ENCODE results near the gene UBXN6.

UBXN6 gene

GRCh38 chr19:4473763-4474513 lies 16.3 kb upstream of the UBXN6 start:
- H3K27ac ChIP-seq (ENCODE audit: low read depth, low read length) = no peak overlapping the region

DNA sequence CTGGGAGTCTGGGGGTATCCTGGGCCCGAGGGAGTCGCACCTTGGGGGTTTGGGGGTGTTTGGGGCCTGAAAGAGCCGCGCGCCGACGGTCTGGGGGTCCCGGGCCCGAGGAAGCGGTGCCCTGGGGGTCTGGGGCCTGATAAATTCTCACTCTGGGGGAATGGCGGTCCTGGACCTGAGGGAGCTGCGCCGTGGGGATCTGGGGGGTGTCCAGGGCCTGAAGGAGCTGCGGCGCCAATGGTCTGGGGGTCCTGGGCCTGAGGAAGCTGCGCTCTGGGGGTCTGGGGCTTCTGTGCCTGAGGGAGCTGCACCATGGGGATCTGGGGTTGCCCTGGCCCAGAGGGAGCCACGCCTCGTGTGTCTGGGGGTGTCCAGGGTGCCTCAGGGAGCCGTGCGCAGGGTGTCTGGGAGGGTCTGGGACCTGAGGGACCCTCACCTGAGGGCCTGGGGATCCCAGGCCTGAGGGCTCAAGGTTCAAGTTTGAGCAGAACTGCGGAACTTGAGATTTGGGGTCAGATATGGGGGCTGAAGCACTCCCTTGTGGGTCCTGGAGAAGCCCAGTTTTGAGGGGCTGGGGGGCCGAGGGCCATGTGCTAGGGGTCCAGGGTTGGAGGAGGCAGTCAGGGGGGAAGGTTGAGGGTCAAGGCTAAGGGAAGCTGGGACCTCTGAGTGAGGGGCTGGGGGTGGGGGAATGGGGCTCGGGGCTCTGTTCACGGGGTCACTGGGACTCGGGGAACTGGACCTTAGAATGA lies 15.6 kb upstream of the UBXN6 start:
- Histone ChIP-seq H3K9ac (ENCODE audit: low read depth in 1 of 2, low read length in 2 of 2) (peak overlapping the region; percentile 63 to 71), H3K27me3 (ENCODE audit: control insufficient read depth in 1 of 2, insufficient read depth in 2 of 2, low read length in 2 of 2) (no peaks in the 10 kb centered on the region), H3K36me3 (ENCODE audit: control insufficient read depth in 1 of 2, insufficient read depth in 2 of 2, low read length in 2 of 2) (peaks cover 9 to 22% of the 10 kb centered on the region in 2 donors), H3K27ac (ENCODE audit: low read depth, low read length) (no peak overlapping the region), H3K4me3 (ENCODE audit: low read depth in 1 of 2, low read length in 2 of 2) (peak overlapping the region; percentile 64 to 74), H3K9me3 (ENCODE audit: control insufficient read depth in 1 of 2, low read length in 2 of 2) (no peaks in the 10 kb centered on the region), H3K4me1 (ENCODE audit: control insufficient read depth in 1 of 2, insufficient read depth in 2 of 2, low read length in 2 of 2) (peaks cover 10 to 15% of the 10 kb centered on the region in 2 donors)

More at GRCh38 chr19:4473763-4474513, 16.3 kb upstream of the UBXN6 start:
- no peaks in the 10 kb centered on the region for H3K9me3 ChIP-seq (ENCODE audit: control insufficient read depth in 1 of 2, low read length in 2 of 2)
- no peak overlapping the region for H3K9ac ChIP-seq (ENCODE audit: low read depth in 1 of 2, low read length in 2 of 2)
- peaks cover 10 to 15% of the 10 kb centered on the region in 2 donors for H3K4me1 ChIP-seq (ENCODE audit: control insufficient read depth in 1 of 2, insufficient read depth in 2 of 2, low read length in 2 of 2)
- H3K27me3 ChIP-seq (ENCODE audit: control insufficient read depth in 1 of 2, insufficient read depth in 2 of 2, low read length in 2 of 2) = no peaks in the 10 kb centered on the region
- H3K36me3 ChIP-seq (ENCODE audit: control insufficient read depth in 1 of 2, insufficient read depth in 2 of 2, low read length in 2 of 2) = peaks cover 9 to 22% of the 10 kb centered on the region in 2 donors
- H3K4me3 ChIP-seq (ENCODE audit: low read depth in 1 of 2, low read length in 2 of 2) = no peak overlapping the region

DNA sequence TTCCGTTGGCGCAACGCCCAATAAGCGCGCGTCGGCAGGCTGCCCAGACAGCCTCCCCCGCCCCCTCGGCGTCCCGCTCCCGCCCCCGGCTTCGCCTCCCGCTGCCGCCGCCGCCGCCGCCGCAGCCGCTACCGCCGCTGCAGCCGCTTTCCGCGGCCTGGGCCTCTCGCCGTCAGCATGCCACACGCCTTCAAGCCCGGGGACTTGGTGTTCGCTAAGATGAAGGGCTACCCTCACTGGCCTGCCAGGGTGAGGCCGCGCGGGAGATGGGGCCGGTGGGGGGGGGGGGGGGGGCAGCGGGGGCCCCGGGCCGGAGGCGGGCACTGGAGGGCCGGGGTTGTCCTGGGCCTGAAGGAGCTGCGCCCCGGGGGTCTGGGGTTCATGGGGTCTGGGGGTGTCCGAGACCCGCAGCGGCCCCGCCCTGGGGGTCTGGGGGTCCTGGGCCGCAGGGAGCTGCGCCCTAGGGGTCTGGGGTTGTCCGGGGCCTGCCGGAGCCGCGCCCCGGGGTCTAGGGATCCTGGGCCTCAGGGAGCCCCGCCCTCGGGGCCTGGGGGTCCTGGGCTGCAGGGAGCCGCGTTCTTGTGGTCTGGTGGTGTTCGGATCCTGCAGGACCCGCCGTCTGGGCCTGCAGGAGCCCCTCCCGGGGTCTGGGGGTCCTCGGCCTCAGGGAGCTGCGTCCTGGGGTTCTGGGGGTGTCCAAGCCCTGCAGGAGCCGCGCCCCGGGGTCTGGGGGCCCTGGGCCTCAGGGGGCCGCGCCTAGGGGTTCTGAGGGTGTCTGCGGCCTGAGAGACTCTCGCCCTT lies 14.8 kb upstream of the UBXN6 start, which contains the start of gene HDGFL2:
TSS of gene HDGFL2 (plus strand) at position 124 of the 801 bp plus-strand sequence. CDS start at position 178, 54 bp downstream.
- no peaks in the 10 kb centered on the region for H3K9me3 ChIP-seq (ENCODE audit: control insufficient read depth in 1 of 2, low read length in 2 of 2)
- peak within 1 kb of the TSS; percentile 71 to 80 for H3K9ac ChIP-seq (ENCODE audit: low read depth in 1 of 2, low read length in 2 of 2)
- H3K4me3 ChIP-seq (ENCODE audit: low read depth in 1 of 2, low read length in 2 of 2) = peak within 1 kb of the TSS; percentile 83 to 87
- H3K27ac ChIP-seq (ENCODE audit: low read depth, low read length) = peak within 1 kb of the TSS; percentile 79
- H3K36me3 ChIP-seq (ENCODE audit: control insufficient read depth in 1 of 2, insufficient read depth in 2 of 2, low read length in 2 of 2) = peaks cover 7 to 18% of the 10 kb centered on the region in 2 donors
- no peaks in the 10 kb centered on the region for H3K27me3 ChIP-seq (ENCODE audit: control insufficient read depth in 1 of 2, insufficient read depth in 2 of 2, low read length in 2 of 2)
- H3K4me1 ChIP-seq (ENCODE audit: control insufficient read depth in 1 of 2, insufficient read depth in 2 of 2, low read length in 2 of 2) = peaks cover 10 to 15% of the 10 kb centered on the region in 2 donors

- H3K27ac ChIP-seq (ENCODE audit: low read depth, low read length) = peak overlapping the region; percentile 79
- peak overlapping the region; percentile 83 to 87 for H3K4me3 ChIP-seq (ENCODE audit: low read depth in 1 of 2, low read length in 2 of 2)
- no peaks in the 10 kb centered on the region for H3K9me3 ChIP-seq (ENCODE audit: control insufficient read depth in 1 of 2, low read length in 2 of 2)
- peak overlapping the region; percentile 46 to 80 for H3K9ac ChIP-seq (ENCODE audit: low read depth in 1 of 2, low read length in 2 of 2)
- no peaks in the 10 kb centered on the region for H3K27me3 ChIP-seq (ENCODE audit: control insufficient read depth in 1 of 2, insufficient read depth in 2 of 2, low read length in 2 of 2)
- H3K4me1 ChIP-seq (ENCODE audit: control insufficient read depth in 1 of 2, insufficient read depth in 2 of 2, low read length in 2 of 2) = peaks cover 10 to 15% of the 10 kb centered on the region in 2 donors
- peaks cover 0 to 10% of the 10 kb centered on the region in 2 donors for H3K36me3 ChIP-seq (ENCODE audit: control insufficient read depth in 1 of 2, insufficient read depth in 2 of 2, low read length in 2 of 2)
These were observed 14.0 kb upstream of the UBXN6 start for GRCh38 chr19:4471403-4472173.

GRCh38 chr19:4467835-4468234 lies 10.2 kb upstream of the UBXN6 start:
- Histone ChIP-seq H3K27me3 (ENCODE audit: control insufficient read depth in 1 of 2, insufficient read depth in 2 of 2, low read length in 2 of 2) (no peaks in the 10 kb centered on the region), H3K4me3 (ENCODE audit: low read depth in 1 of 2, low read length in 2 of 2) (no peak overlapping the region), H3K9me3 (ENCODE audit: control insufficient read depth in 1 of 2, low read length in 2 of 2) (no peaks in the 10 kb centered on the region), H3K36me3 (ENCODE audit: control insufficient read depth in 1 of 2, insufficient read depth in 2 of 2, low read length in 2 of 2) (no peaks in the 10 kb centered on the region), H3K9ac (ENCODE audit: low read depth in 1 of 2, low read length in 2 of 2) (no peak overlapping the region), H3K4me1 (ENCODE audit: control insufficient read depth in 1 of 2, insufficient read depth in 2 of 2, low read length in 2 of 2) (peaks cover 0 to 2% of the 10 kb centered on the region in 2 donors), H3K27ac (ENCODE audit: low read depth, low read length) (no peak overlapping the region)

DNA sequence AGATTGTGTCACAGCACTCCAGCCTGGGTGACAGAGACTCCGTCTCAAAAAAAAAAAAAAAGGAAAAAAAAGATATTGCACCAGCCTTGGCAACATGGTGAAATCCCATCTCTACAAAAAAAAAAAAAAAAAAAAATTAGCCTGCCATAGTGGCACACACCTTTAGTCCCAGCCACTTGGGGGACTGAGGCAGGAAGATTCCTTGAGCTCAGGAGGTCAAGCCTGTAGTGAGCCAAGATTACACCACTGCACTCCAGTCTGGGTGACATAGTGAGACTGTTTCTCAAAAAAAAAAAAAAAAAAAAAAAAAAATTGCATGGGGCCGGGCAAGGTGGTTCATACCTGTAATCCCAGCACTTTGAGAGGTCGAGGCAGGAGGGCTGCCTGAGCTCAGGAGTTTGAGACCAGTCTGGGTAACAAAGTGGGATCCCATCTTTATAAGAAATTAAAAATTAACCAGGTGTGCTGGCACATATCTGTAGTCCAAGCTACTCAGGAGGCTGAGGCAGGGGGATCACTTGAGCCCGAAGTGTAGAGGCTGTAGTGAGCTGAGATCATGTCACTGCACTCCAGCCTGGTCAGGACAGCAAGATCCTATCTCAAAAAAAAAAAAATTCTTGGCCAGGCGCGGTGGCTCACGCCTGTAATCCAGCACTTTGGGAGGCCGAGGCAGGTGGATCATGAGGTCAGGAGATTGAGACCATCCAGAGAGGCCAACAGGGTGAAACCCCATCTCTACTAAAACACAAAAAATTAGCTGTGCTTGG lies 7.4 kb upstream of the UBXN6 start:
- no peaks in the 10 kb centered on the region for H3K36me3 ChIP-seq (ENCODE audit: control insufficient read depth in 1 of 2, insufficient read depth in 2 of 2, low read length in 2 of 2)

DNA sequence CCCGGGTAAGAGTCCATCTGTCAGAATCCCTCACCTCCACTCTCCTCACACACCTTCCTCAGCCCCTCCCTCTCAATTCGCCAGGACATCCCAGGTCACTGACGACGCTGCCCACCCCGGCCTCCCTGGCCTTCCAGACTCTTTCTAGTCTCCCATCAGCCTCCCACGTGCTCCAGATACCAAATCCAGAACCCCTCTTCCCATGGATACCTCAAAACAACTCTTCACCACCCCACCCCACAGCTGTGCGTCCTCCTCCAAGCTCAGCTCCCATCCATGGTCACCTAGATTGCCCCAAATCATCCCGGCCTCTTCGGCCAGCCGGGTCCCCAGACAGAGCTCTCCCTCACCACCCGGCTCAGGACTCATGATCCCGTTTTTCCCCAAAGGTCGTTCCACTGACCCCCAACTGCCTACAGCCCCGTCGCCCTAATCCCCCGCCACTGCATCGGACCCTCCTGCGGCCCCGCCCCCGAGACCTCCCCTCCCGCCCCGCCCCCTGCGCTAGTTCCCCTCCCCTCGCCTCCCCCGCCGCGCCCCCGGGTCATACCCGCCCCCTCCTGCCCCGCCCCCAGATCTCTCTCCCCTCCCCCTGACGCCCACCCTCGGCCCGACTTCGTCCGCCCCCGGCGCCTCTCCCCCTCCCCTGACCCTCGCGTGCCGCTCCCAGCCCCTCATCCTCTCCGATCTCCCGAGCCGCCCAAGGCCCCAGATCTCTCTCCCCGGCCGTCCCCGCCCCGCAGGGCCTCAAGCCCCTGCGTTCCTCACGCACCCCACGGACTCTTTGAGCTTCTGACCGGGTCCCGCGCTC lies 546 bp downstream of the UBXN6 start:
- Histone ChIP-seq H3K9ac (ENCODE audit: low read depth in 1 of 2, low read length in 2 of 2) (peak overlapping the region; percentile 63 to 68), H3K4me3 (ENCODE audit: low read depth in 1 of 2, low read length in 2 of 2) (peak overlapping the region; percentile 89), H3K36me3 (ENCODE audit: control insufficient read depth in 1 of 2, insufficient read depth in 2 of 2, low read length in 2 of 2) (peaks cover 15 to 28% of the 10 kb centered on the region in 2 donors), H3K9me3 (ENCODE audit: control insufficient read depth in 1 of 2, low read length in 2 of 2) (no peaks in the 10 kb centered on the region), H3K27me3 (ENCODE audit: control insufficient read depth in 1 of 2, insufficient read depth in 2 of 2, low read length in 2 of 2) (no peaks in the 10 kb centered on the region), H3K4me1 (ENCODE audit: control insufficient read depth in 1 of 2, insufficient read depth in 2 of 2, low read length in 2 of 2) (peaks cover 8 to 18% of the 10 kb centered on the region in 2 donors), H3K27ac (ENCODE audit: low read depth, low read length) (peak overlapping the region; percentile 73)

More for the DNA sequence above, 7.4 kb upstream of the UBXN6 start:
- H3K4me3 ChIP-seq (ENCODE audit: low read depth in 1 of 2, low read length in 2 of 2) = no peak overlapping the region
- H3K27me3 ChIP-seq (ENCODE audit: control insufficient read depth in 1 of 2, insufficient read depth in 2 of 2, low read length in 2 of 2) = no peaks in the 10 kb centered on the region
- H3K27ac ChIP-seq (ENCODE audit: low read depth, low read length) = no peak overlapping the region
- no peaks in the 10 kb centered on the region for H3K9me3 ChIP-seq (ENCODE audit: control insufficient read depth in 1 of 2, low read length in 2 of 2)
- no peaks in the 10 kb centered on the region for H3K4me1 ChIP-seq (ENCODE audit: control insufficient read depth in 1 of 2, insufficient read depth in 2 of 2, low read length in 2 of 2)
- H3K9ac ChIP-seq (ENCODE audit: low read depth in 1 of 2, low read length in 2 of 2) = no peak overlapping the region

GRCh38 chr19:4456476-4456842 lies 1.1 kb downstream of the UBXN6 start:
- Histone ChIP-seq H3K9ac (ENCODE audit: low read depth in 1 of 2, low read length in 2 of 2) (peak overlapping the region; percentile 63 to 68), H3K27me3 (ENCODE audit: control insufficient read depth in 1 of 2, insufficient read depth in 2 of 2, low read length in 2 of 2) (no peaks in the 10 kb centered on the region), H3K27ac (ENCODE audit: low read depth, low read length) (peak overlapping the region; percentile 36), H3K9me3 (ENCODE audit: control insufficient read depth in 1 of 2, low read length in 2 of 2) (no peaks in the 10 kb centered on the region), H3K4me3 (ENCODE audit: low read depth in 1 of 2, low read length in 2 of 2) (peak overlapping the region; percentile 89), H3K36me3 (ENCODE audit: control insufficient read depth in 1 of 2, insufficient read depth in 2 of 2, low read length in 2 of 2) (peaks cover 15 to 31% of the 10 kb centered on the region in 2 donors), H3K4me1 (ENCODE audit: control insufficient read depth in 1 of 2, insufficient read depth in 2 of 2, low read length in 2 of 2) (peaks cover 8 to 18% of the 10 kb centered on the region in 2 donors)

Measured in duodenal mucosa (tissue), 2 donors.